ENCODE measurements around the gene GPM6B.
"Not testable (repeated sequence)": the region's sequence is repeated elsewhere in the genome, so short reads cannot be mapped to it uniquely, and the experiment has no call there.

The GPM6B gene

GRCh38 chrX:13730523-13730922 is 86.4 kb downstream of the GPM6B start:
- not testable (repeated sequence) for DNase-seq (ENCODE audit: low read depth in 2 of 2)

DNA sequence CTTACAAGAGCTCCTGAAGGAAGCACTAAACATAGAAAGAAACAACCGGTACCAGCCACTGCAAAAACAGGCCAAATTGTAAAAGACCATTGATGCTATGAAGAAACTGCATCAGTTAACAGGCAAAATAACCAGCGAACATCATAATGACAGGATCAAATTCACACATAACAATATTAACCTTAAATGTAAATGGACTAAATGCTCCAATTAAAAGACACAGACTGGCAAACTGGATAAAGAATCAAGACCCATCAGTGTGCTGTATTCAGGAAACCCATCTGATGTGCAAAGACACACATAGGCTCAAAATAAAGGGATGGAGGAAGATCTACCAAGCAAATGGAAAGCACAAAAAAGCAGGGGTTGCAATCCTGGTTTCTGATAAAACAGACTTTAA is 90.3 kb downstream of the GPM6B start:
- DNase-seq (ENCODE audit: low read depth in 2 of 2) = not testable (repeated sequence)

DNA sequence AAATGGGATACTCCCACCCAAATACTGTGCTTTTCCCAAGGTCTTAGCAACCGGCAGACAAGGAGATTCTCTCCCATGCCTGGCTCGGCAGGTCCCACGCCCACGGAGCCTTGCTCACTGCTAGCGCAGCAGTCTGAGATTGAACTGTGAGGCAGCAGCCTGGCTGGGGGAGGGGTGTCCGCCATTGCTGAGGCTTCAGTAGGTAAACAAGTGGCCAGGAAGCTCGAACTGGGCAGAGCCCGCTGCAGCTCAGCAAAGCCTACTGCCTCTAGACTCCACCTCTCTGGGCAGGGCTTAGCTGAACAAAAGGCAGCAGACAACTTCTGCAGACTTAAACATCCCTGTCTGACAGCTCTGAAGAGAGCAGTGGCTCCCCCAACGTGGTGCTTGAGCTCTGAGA is 92.0 kb downstream of the GPM6B start:
- DNase-seq (ENCODE audit: low read depth in 2 of 2) = peak in 1 of 2 donors; percentile 13

GRCh38 chrX:13721819-13722519 is 94.9 kb downstream of the GPM6B start:
- DNase-seq (ENCODE audit: low read depth in 2 of 2) = no peak

DNA sequence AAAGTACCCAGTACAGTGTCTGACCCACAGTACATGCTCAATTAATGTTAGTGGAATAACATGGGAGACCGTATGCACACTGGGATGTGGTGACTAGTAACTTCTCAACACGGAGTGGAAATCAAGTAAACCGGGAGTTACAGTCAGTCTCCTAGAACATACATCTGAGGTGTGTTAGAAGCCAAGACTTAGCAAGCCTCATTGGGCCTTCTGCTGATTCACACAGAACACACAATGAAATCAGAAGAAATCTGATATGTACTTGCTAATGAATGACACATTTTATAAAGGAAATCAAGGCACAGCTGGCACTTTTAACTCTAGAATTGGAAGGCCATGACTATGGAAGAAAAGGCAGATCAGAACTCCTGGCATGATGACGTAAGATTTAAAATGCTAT is 95.5 kb downstream of the GPM6B start:
- no peak for DNase-seq (ENCODE audit: low read depth in 2 of 2)
